Measurements from ENCODE around the gene SSBP4.
A peak's percentile ranks its signal among the peaks of the same experiment; 100 is the strongest.

The SSBP4 gene

GRCh38 chr19:18392417-18392816 is 26.8 kb upstream of the SSBP4 start:
- no peak for TF ChIP-seq CTCF (IDR thresholded peaks at IDR 0.05; ENCODE audit: low read depth, low read length, poor library complexity, severe bottlenecking)
- no peak for TF ChIP-seq EZH2phosphoT487 (IDR thresholded peaks at IDR 0.05; ENCODE audit: borderline replicate concordance, low read length)
- H3K4me3 ChIP-seq (ENCODE audit: low read length) = no peak overlapping the region
- peak overlapping the region; percentile 29 for H3K4me2 ChIP-seq (ENCODE audit: low read length)
- H3F3A ChIP-seq (ENCODE audit: control insufficient read depth, insufficient read depth) = peaks cover under 1% of the 10 kb centered on the region; the same call in 1 of the 2 replicates
- peaks cover 22% of the 10 kb centered on the region for H3K27me3 ChIP-seq (ENCODE audit: control insufficient read depth, low read length)
- H3K27ac ChIP-seq (ENCODE audit: low read depth, low read length) = no peak overlapping the region
- H4K20me1 ChIP-seq (ENCODE audit: control insufficient read depth, insufficient read depth, low read depth, low read length) = no peaks in the 10 kb centered on the region
- peaks cover 50% of the 10 kb centered on the region for H3K4me1 ChIP-seq (ENCODE audit: control insufficient read depth, low read length)
- no peaks in the 10 kb centered on the region for H3K9me3 ChIP-seq (ENCODE audit: control insufficient read depth, insufficient read depth, low read length)
- no peaks in the 10 kb centered on the region for H3K79me2 ChIP-seq (ENCODE audit: control insufficient read depth, low read length)
- H3K36me3 ChIP-seq (ENCODE audit: control insufficient read depth, low read length) = no peaks in the 10 kb centered on the region
- H3K9me2 ChIP-seq (replicated peaks; ENCODE audit: control insufficient read depth, low read length) = no peaks in the 10 kb centered on the region

GRCh38 chr19:18392926-18393325 is 26.3 kb upstream of the SSBP4 start:
- peak overlapping the region; percentile 29 for H3K4me2 ChIP-seq (ENCODE audit: low read length)
- peaks cover 54% of the 10 kb centered on the region for H3K4me1 ChIP-seq (ENCODE audit: control insufficient read depth, low read length)
- H3K79me2 ChIP-seq (ENCODE audit: control insufficient read depth, low read length) = no peaks in the 10 kb centered on the region
- H4K20me1 ChIP-seq (ENCODE audit: control insufficient read depth, insufficient read depth, low read depth, low read length) = no peaks in the 10 kb centered on the region
- peaks cover 23% of the 10 kb centered on the region for H3K27me3 ChIP-seq (ENCODE audit: control insufficient read depth, low read length)
- H3K9me3 ChIP-seq (ENCODE audit: control insufficient read depth, insufficient read depth, low read length) = no peaks in the 10 kb centered on the region
- no peaks in the 10 kb centered on the region for H3K36me3 ChIP-seq (ENCODE audit: control insufficient read depth, low read length)
- H3K9me2 ChIP-seq (replicated peaks; ENCODE audit: control insufficient read depth, low read length) = no peaks in the 10 kb centered on the region
- TF ChIP-seq EZH2phosphoT487 (IDR thresholded peaks at IDR 0.05; ENCODE audit: borderline replicate concordance, low read length) (no peak), CTCF (IDR thresholded peaks at IDR 0.05; ENCODE audit: low read depth, low read length, poor library complexity, severe bottlenecking) (no peak)
- no peaks in the 10 kb centered on the region for H3F3A ChIP-seq (ENCODE audit: control insufficient read depth, insufficient read depth)
- H3K4me3 ChIP-seq (ENCODE audit: low read length) = no peak overlapping the region
- no peak overlapping the region for H3K27ac ChIP-seq (ENCODE audit: low read depth, low read length)

GRCh38 chr19:18393836-18394235 is 25.4 kb upstream of the SSBP4 start:
- TF ChIP-seq CTCF (IDR thresholded peaks at IDR 0.05; ENCODE audit: low read depth, low read length, poor library complexity, severe bottlenecking) = no peak
- TF ChIP-seq EZH2phosphoT487 (IDR thresholded peaks at IDR 0.05; ENCODE audit: borderline replicate concordance, low read length) = no peak

More at GRCh38 chr19:18393836-18394235, 25.4 kb upstream of the SSBP4 start:
- Histone ChIP-seq H3K79me2 (ENCODE audit: control insufficient read depth, low read length) (no peaks in the 10 kb centered on the region), H4K20me1 (ENCODE audit: control insufficient read depth, insufficient read depth, low read depth, low read length) (no peaks in the 10 kb centered on the region), H3K4me2 (ENCODE audit: low read length) (peak overlapping the region; percentile 51), H3K36me3 (ENCODE audit: control insufficient read depth, low read length) (no peaks in the 10 kb centered on the region), H3K9me3 (ENCODE audit: control insufficient read depth, insufficient read depth, low read length) (no peaks in the 10 kb centered on the region), H3K4me3 (ENCODE audit: low read length) (peak overlapping the region; percentile 32), H3K4me1 (ENCODE audit: control insufficient read depth, low read length) (peaks cover 46% of the 10 kb centered on the region), H3K9me2 (replicated peaks; ENCODE audit: control insufficient read depth, low read length) (no peaks in the 10 kb centered on the region), H3F3A (ENCODE audit: control insufficient read depth, insufficient read depth) (no peaks in the 10 kb centered on the region), H3K27me3 (ENCODE audit: control insufficient read depth, low read length) (peaks cover 19% of the 10 kb centered on the region), H3K27ac (ENCODE audit: low read depth, low read length) (no peak overlapping the region)
